IMR-90 (cell line): ENCODE results near the gene BCL2. TPM values are rescaled to one million over a fixed set of nuclear protein-coding genes. Genes with fewer than 3 reads are reported as not detected.

Source experiments
- ATAC-seq: fragments of 200-7000 bp; cut with Tn5 transposase; 2 replicates; pipeline ENCODE4 v1.9.1; 2020; ENCODE audit warnings: low read depth, mild to moderate bottlenecking, moderate library complexity
- BruUV-seq: library from RNA; stranded (reverse); fragments of 400-500 nt; replicated peaks from 2 replicates; lab custom pipeline; 2021; lab: Mats Ljungman, UMichigan
- CTCF ChIA-PET: fragments of 300-600 bp; formaldehyde crosslinking; extraction: SDS; loops from one replicate; lab custom pipeline; 2021; ENCODE audit warnings: antibody characterized with exemption; lab: Yijun Ruan, JAX
- POLR2A ChIA-PET: fragments of 300-600 bp; sonication (Branson Sonifier 250); formaldehyde crosslinking; loops from one replicate; lab custom pipeline; 2022; ENCODE audit warnings: antibody characterized with exemption; ENCODE audit not compliant: unreplicated experiment; lab: Charles Lee
- DNase-seq: peaks from one replicate; pipeline ENCODE4 v3.0.0; 2013
- H2AFZ ChIP-seq: replicated peaks from 2 replicates; pipeline ENCODE3; 2013; ENCODE audit warnings: low read length, mild to moderate bottlenecking; ENCODE audit not compliant: poor library complexity
- H2AK5ac ChIP-seq: 2 replicates; pipeline ENCODE4 v1.6.1; 2013; ENCODE audit warnings: low read depth, low read length, inconsistent platforms
- H2AK9ac ChIP-seq: replicated peaks from 2 replicates; pipeline ENCODE3; 2013; ENCODE audit warnings: mild to moderate bottlenecking, low read depth, low read length, moderate library complexity; ENCODE audit not compliant: poor library complexity
- H2BK120ac ChIP-seq: 2 replicates; pipeline ENCODE4 v1.6.1; 2013; ENCODE audit warnings: low read depth, low read length, inconsistent platforms
- H2BK15ac ChIP-seq: 3 replicates; pipeline ENCODE4 v1.6.1; 2013; ENCODE audit warnings: low read depth, low read length, inconsistent platforms
- H2BK20ac ChIP-seq: 2 replicates; pipeline ENCODE4 v1.6.1; 2013; ENCODE audit warnings: low read depth, mild to moderate bottlenecking, inconsistent platforms, low read length, moderate library complexity
- H2BK5ac ChIP-seq: 2 replicates; pipeline ENCODE4 v1.6.1; 2013; ENCODE audit warnings: mild to moderate bottlenecking, low read depth, low read length, inconsistent platforms; ENCODE audit not compliant: poor library complexity, severe bottlenecking
- H3K14ac ChIP-seq: replicated peaks from 2 replicates; pipeline ENCODE4 v1.6.1; 2013; ENCODE audit warnings: low read depth, low read length, inconsistent platforms
- H3K18ac ChIP-seq: 2 replicates; pipeline ENCODE4 v1.6.1; 2013; ENCODE audit warnings: low read depth, low read length, control low read depth
- H3K23ac ChIP-seq: 2 replicates; pipeline ENCODE4 v1.6.1; 2013; ENCODE audit warnings: low read depth, low read length, inconsistent platforms
- H3K27ac ChIP-seq: 2 replicates; pipeline ENCODE4 v1.5.1; 2013; ENCODE audit warnings: mild to moderate bottlenecking, control low read depth, low read length; ENCODE audit not compliant: insufficient read depth
- H3K27me3 ChIP-seq: 2 replicates; pipeline ENCODE4 v1.6.1; 2013; ENCODE audit warnings: low read length; ENCODE audit not compliant: control insufficient read depth, insufficient read depth
- H3K36me3 ChIP-seq: 2 replicates; pipeline ENCODE4 v1.6.1; 2013; ENCODE audit warnings: low read length, mixed read lengths; ENCODE audit not compliant: control insufficient read depth, insufficient read depth
- H3K4ac ChIP-seq: 2 replicates; pipeline ENCODE4 v1.6.1; 2013; ENCODE audit warnings: low read depth, low read length, inconsistent platforms
- H3K4me1 ChIP-seq: 2 replicates; pipeline ENCODE4 v1.6.1; 2013; ENCODE audit warnings: low read length, mixed read lengths; ENCODE audit not compliant: control insufficient read depth, insufficient read depth
- H3K4me2 ChIP-seq: 2 replicates; pipeline ENCODE4 v1.6.1; 2013; ENCODE audit warnings: low read depth, mild to moderate bottlenecking, control low read depth, low read length, moderate library complexity
- H3K4me3 ChIP-seq: 2 replicates; pipeline ENCODE4 v1.5.1; 2013; ENCODE audit warnings: low read depth, mild to moderate bottlenecking, control low read depth, low read length, moderate library complexity; ENCODE audit not compliant: insufficient read depth
- H3K56ac ChIP-seq: 2 replicates; pipeline ENCODE4 v1.6.1; 2013; ENCODE audit warnings: low read length, inconsistent platforms; ENCODE audit not compliant: insufficient read depth; ENCODE audit errors: extremely low read depth
- H3K79me1 ChIP-seq, 2 experiments: 2 replicates each; pipeline ENCODE4 v1.6.1; 2013; ENCODE audit warnings: low read length in 2 of 2, inconsistent platforms in 1 of 2, low read depth in 1 of 2
- H3K9ac ChIP-seq: 2 replicates; pipeline ENCODE4 v1.6.1; 2013; ENCODE audit warnings: low read depth, low read length, control low read depth
- H3K9me1 ChIP-seq: 2 replicates; pipeline ENCODE4 v1.6.1; 2013; ENCODE audit warnings: low read length, inconsistent platforms; ENCODE audit not compliant: insufficient read depth
- H3K9me3 ChIP-seq: 2 replicates; pipeline ENCODE4 v1.6.1; 2013; ENCODE audit warnings: low read length; ENCODE audit not compliant: control insufficient read depth, insufficient read depth
- H4K20me1 ChIP-seq: 2 replicates; pipeline ENCODE4 v1.6.1; 2013; ENCODE audit warnings: low read length, inconsistent platforms; ENCODE audit not compliant: insufficient read depth
- H4K5ac ChIP-seq: 2 replicates; pipeline ENCODE4 v1.6.1; 2013; ENCODE audit warnings: mild to moderate bottlenecking, low read depth, low read length, control low read depth
- H4K8ac ChIP-seq, 2 experiments: 2 replicates each; pipeline ENCODE4 v1.6.1; 2013; ENCODE audit warnings: low read depth in 2 of 2, low read length in 2 of 2, control low read depth in 1 of 2, inconsistent platforms in 1 of 2
- H4K91ac ChIP-seq: 2 replicates; pipeline ENCODE4 v1.6.1; 2013; ENCODE audit warnings: low read depth, low read length, inconsistent platforms; ENCODE audit not compliant: insufficient read depth
- CEBPB ChIP-seq: IDR thresholded peaks from 2 replicates; pipeline ENCODE4 v1.6.1; 2012; ENCODE audit warnings: low read depth, low read length, improper control_type of control experiment
- FOS ChIP-seq: fragments of 150-350 bp; IDR thresholded peaks from 2 replicates; pipeline ENCODE4 v1.6.1; 2016; ENCODE audit warnings: low read depth, low read length
- POLR2A ChIP-seq: IDR thresholded peaks from 2 replicates; pipeline ENCODE4 v1.6.1; 2012; ENCODE audit warnings: mild to moderate bottlenecking, low read depth, low read length
- RCOR1 ChIP-seq: IDR thresholded peaks from 2 replicates; pipeline ENCODE4 v1.6.1; 2012; ENCODE audit warnings: mild to moderate bottlenecking, low read length, improper control_type of control experiment; ENCODE audit not compliant: insufficient replicate concordance
- WGBS, 2 experiments: methylation state at CpG; one replicate each; pipeline versions ENCODE4 v1.1.5 to v1.1.7; 2013; ENCODE audit warnings: missing lambda C conversion rate in 2 of 2; ENCODE audit not compliant: insufficient read length in 1 of 2; ENCODE audit errors: extremely low coverage in 2 of 2; 5-methylcytosine and 5-hydroxymethylcytosine counted together
- dilution Hi-C: fragments of 300-500 bp; cut with HindIII; formaldehyde crosslinking; loops from one replicate; pipeline ENCODE4 v1.14.3; 2018; ENCODE audit warnings: low sequenced_read_pairs; ENCODE audit not compliant: unreplicated experiment
- in situ Hi-C: fragments of 300-500 bp; cut with MboI; formaldehyde crosslinking; loops from 3 replicates; pipeline ENCODE4 v1.14.3; 2019; ENCODE audit warnings: low sequenced_read_pairs, inconsistent platforms, mixed read lengths
- intact Hi-C: fragments of 100-400 bp; cut with micrococcal nuclease; formaldehyde crosslinking; loops from 2 replicates; pipeline ENCODE4 v1.10.0; 2022
- polyA plus RNA-seq, 3 experiments: library from polyadenylated mRNA; depleted of rRNA; stranded (reverse); fragments of >200 nt; gene quantifications; 2 replicates each; pipeline ENCODE4 v1.2.3, GENCODE V29; 2012; ENCODE audit warnings: low replicate concordance in 1 of 3
- total RNA-seq: library from RNA; depleted of rRNA; stranded (reverse); fragments of >200 nt; gene quantifications from 2 replicates; pipeline ENCODE4 v1.2.3, GENCODE V29; 2012
- TF ChIP-seq, protein P1 (sequence below): conservative IDR thresholded peaks from 2 replicates; pipeline ENCODE4 v1.5.1; 2012; ENCODE audit warnings: mild to moderate bottlenecking, low read depth, low read length, improper control_type of control experiment

The BCL2 gene
- total and polyA plus RNA-seq, 2 of the 4 experiments (the other 2 are of a cell fraction): 0.24 to 0.54 TPM

DNA sequence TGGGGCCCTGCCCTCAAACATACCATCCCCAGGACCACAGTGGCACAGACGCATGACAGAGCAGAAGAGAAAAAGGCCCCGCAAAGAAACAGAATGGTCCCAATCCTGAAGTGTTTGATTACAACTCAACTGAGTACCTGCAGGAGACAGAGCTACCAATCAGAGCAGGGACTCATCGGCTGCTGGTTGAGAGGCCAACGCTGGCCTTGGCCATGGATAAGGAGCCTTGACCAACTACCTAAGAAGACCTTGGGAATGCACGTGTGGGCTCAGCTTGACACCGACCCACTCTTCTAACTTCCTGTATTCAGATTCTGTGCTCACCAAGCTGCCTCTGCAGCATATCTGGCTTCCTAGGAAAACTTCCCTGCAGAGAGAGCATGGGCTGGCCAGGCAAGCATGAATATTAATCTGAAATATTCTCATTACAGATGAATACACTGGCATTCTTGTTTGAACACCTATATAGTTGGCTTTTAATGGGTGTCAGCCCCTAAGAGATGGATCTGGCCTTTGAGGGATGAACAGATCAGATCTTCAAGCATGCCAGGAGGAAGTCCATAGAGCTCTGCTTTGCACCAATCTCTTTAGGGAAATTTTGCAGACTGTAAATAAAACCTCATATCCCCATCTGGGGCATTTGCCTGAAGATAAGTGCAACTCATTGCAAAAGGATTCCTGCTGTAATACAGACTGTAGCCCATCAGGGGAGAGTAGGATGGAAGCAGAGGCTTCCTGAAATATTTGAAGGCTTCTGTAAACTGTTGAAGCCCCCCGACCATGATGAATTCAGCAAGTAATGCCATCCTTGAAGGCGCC lies 135.4 kb downstream of the BCL2 start (continued):
- no peak for TF ChIP-seq FOS

DNA sequence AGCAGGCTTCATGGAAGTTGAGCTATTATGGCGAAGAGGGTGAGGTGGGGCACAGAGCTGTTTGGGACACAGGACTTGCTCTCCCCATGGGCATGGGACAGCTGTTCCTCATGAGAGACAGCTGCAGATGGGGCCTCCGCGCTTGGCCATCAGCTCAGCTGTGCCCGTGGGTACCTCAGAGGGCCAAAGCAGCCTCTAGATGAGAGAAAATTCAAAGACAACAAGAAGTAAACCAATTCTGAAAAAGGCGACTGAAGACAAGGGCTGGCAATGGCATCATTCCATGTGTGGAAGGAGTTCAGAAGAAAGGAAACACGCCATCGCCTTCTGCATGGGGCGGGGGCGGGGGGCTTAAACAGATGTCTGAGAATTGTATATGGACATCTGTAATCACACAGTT lies 136.2 kb downstream of the BCL2 start:
- no peaks in the 10 kb centered on the region for H3K79me1 ChIP-seq
- H3K9me3 ChIP-seq: no peaks in the 10 kb centered on the region
- H3K9ac ChIP-seq: no peak overlapping the region
- no peak overlapping the region for H3K4ac ChIP-seq
- POLR2A ChIA-PET: no interaction called here
- in situ Hi-C loops (no loop called here), intact Hi-C loops (no loop called here), dilution Hi-C loops (no loop called here)
- BruUV-seq: no TSS peak
- ATAC-seq: no peak
- no peaks in the 10 kb centered on the region; the same call in 1 of the 2 replicates for H3K4me1 ChIP-seq
- no peak overlapping the region for H3K4me2 ChIP-seq
- H2AFZ ChIP-seq: no peak overlapping the region
- no peak overlapping the region for H4K5ac ChIP-seq
- no peak overlapping the region for H3K56ac ChIP-seq
- no peak overlapping the region for H3K14ac ChIP-seq
- no peaks in the 10 kb centered on the region; the same call in 1 of the 2 replicates for H3K9me1 ChIP-seq
- H2BK15ac ChIP-seq: no peak overlapping the region
- no peak overlapping the region for H2BK120ac ChIP-seq
- peaks cover 40% of the 10 kb centered on the region for H3K27me3 ChIP-seq
- CTCF ChIA-PET: no interaction called here
- H2AK9ac ChIP-seq: no peak overlapping the region
- TF ChIP-seq, protein P1, sequence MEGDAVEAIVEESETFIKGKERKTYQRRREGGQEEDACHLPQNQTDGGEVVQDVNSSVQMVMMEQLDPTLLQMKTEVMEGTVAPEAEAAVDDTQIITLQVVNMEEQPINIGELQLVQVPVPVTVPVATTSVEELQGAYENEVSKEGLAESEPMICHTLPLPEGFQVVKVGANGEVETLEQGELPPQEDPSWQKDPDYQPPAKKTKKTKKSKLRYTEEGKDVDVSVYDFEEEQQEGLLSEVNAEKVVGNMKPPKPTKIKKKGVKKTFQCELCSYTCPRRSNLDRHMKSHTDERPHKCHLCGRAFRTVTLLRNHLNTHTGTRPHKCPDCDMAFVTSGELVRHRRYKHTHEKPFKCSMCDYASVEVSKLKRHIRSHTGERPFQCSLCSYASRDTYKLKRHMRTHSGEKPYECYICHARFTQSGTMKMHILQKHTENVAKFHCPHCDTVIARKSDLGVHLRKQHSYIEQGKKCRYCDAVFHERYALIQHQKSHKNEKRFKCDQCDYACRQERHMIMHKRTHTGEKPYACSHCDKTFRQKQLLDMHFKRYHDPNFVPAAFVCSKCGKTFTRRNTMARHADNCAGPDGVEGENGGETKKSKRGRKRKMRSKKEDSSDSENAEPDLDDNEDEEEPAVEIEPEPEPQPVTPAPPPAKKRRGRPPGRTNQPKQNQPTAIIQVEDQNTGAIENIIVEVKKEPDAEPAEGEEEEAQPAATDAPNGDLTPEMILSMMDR: no peak
- TF ChIP-seq CEBPB (no peak), RCOR1 (no peak), POLR2A (no peak), FOS (no peak)
- no peak overlapping the region for H2AK5ac ChIP-seq
- DNase-seq: no peak
- H2BK20ac ChIP-seq: no peak overlapping the region
- no peaks in the 10 kb centered on the region for H4K20me1 ChIP-seq
- H3K4me3 ChIP-seq: no peak overlapping the region
- WGBS, 2 experiments: 19% methylated on average over 3 of the region's 9 CpGs; no CpG with 5 or more reads in 1 of the 2 experiments
- H4K8ac ChIP-seq: no peak overlapping the region
- no peak overlapping the region for H4K91ac ChIP-seq
- H3K36me3 ChIP-seq: no peaks in the 10 kb centered on the region
- H2BK5ac ChIP-seq: no peak overlapping the region
- no peak overlapping the region for H3K23ac ChIP-seq
- H3K18ac ChIP-seq: no peak overlapping the region
- H3K27ac ChIP-seq: no peak overlapping the region
